K562 (cell line): ENCODE data around the gene WASF3. TPM values are rescaled to one million over a fixed set of nuclear protein-coding genes. Genes with fewer than 3 reads are reported as not detected.

Experiments used
- ATAC-seq: fragments of 200-7000 bp; cut with Tn5 transposase; 3 replicates; pipeline ENCODE4 v1.9.1; 2020; ENCODE audit warnings: moderate library complexity
- BruUV-seq: library from RNA; stranded (reverse); fragments of 400-500 nt; replicated peaks from 2 replicates; lab custom pipeline; 2021; lab: Mats Ljungman, UMichigan
- CTCF ChIA-PET: fragments of 300-600 bp; formaldehyde crosslinking; extraction: SDS; loops from one replicate; lab custom pipeline; 2021; ENCODE audit warnings: low intra/inter-chr PET ratio; lab: Yijun Ruan, JAX
- POLR2A ChIA-PET: fragments of 300-600, 350-650 bp; sonication (Branson Sonifier 250); formaldehyde crosslinking; extraction: SDS; loops from one replicate; lab custom pipeline; 2021; ENCODE audit warnings: antibody characterized with exemption, inconsistent platforms; lab: Yijun Ruan, JAX
- DNase-seq, 4 experiments: peaks; one replicate each; pipeline versions ENCODE4 v3.0.0 to v3.0.0-alpha.2; 2011 to 2018; ENCODE audit warnings: low spot score in 3 of 4, mixed read lengths in 3 of 4; ENCODE audit errors: extremely low read depth in 1 of 4
- FAIRE-seq: peaks from 2 replicates; lab custom pipeline; 2011; peaks lifted over from hg19 to GRCh38; lab: Jason Lieb, UNC
- H2AFZ ChIP-seq: 2 replicates; pipeline ENCODE4 v1.6.0; 2011; ENCODE audit warnings: low read depth, low read length, control low read depth, inconsistent platforms
- H3K27ac ChIP-seq: fragments of 200-600 bp; 3 replicates; pipeline ENCODE4 v1.8.0; 2011; ENCODE audit warnings: low read depth, mild to moderate bottlenecking, control low read depth, inconsistent platforms, low read length, moderate library complexity, mixed read lengths; ENCODE audit errors: extremely low read depth
- H3K27me3 ChIP-seq, 2 experiments: fragments of 300-600 bp in 1 of 2; 2 replicates in 1 of 2; 3 replicates in 1 of 2; pipeline versions ENCODE4 v1.6.0 to v1.8.0; 2011; ENCODE audit warnings: inconsistent platforms in 2 of 2, low read length in 2 of 2, mild to moderate bottlenecking in 1 of 2, mixed read lengths in 1 of 2, moderate library complexity in 1 of 2; ENCODE audit not compliant: control insufficient read depth in 2 of 2, insufficient read depth in 2 of 2
- H3K36me3 ChIP-seq: fragments of 300-600 bp; 3 replicates; pipeline ENCODE4 v1.8.0; 2011; ENCODE audit warnings: mild to moderate bottlenecking, low read length, inconsistent platforms; ENCODE audit not compliant: control insufficient read depth, insufficient read depth
- H3K4me1 ChIP-seq, 2 experiments: fragments of 200-600 bp in 1 of 2; replicated peaks in 1 of 2; 2 replicates in 1 of 2; 3 replicates in 1 of 2; pipeline versions ENCODE4 v1.5.1 to v1.8.0; 2011; ENCODE audit warnings: inconsistent platforms in 2 of 2, low read length in 2 of 2, mild to moderate bottlenecking in 1 of 2, mixed read lengths in 1 of 2, moderate library complexity in 1 of 2; ENCODE audit not compliant: control insufficient read depth in 2 of 2, insufficient read depth in 2 of 2
- H3K4me2 ChIP-seq: 2 replicates; pipeline ENCODE4 v1.6.1; 2011; ENCODE audit warnings: low read length, control low read depth, inconsistent platforms, mixed read lengths; ENCODE audit not compliant: insufficient read depth
- H3K4me3 ChIP-seq: fragments of 200-600 bp; sonication (generic), shearing (Covaris generic); 2 replicates; pipeline ENCODE4 v1.5.1; 2016; ENCODE audit warnings: control low read depth, inconsistent platforms
- H3K79me2 ChIP-seq: fragments of 200-600 bp; 3 replicates; pipeline ENCODE4 v1.8.0; 2011; ENCODE audit warnings: low read length, inconsistent platforms; ENCODE audit not compliant: control insufficient read depth, insufficient read depth
- H3K9ac ChIP-seq, 2 experiments: 2 replicates each; pipeline versions ENCODE4 v1.6.0 to v1.6.1; 2011; ENCODE audit warnings: low read depth in 2 of 2, low read length in 2 of 2, control low read depth in 1 of 2, inconsistent platforms in 1 of 2, mild to moderate bottlenecking in 1 of 2, mixed read lengths in 1 of 2; ENCODE audit not compliant: insufficient read depth in 1 of 2
- H3K9me1 ChIP-seq: one replicate; pipeline ENCODE4 v1.6.0; 2011; ENCODE audit warnings: inconsistent platforms, mild to moderate bottlenecking, low read length, moderate library complexity; ENCODE audit not compliant: control insufficient read depth, insufficient read depth
- H3K9me3 ChIP-seq: replicated peaks from 2 replicates; pipeline ENCODE4 v1.5.1; 2011; ENCODE audit warnings: low read depth, low read length, inconsistent platforms; ENCODE audit not compliant: control insufficient read depth, insufficient read depth
- H4K20me1 ChIP-seq: replicated peaks from 2 replicates; pipeline ENCODE4 v1.6.1; 2011; ENCODE audit warnings: low read length, inconsistent platforms, mixed read lengths; ENCODE audit not compliant: control insufficient read depth, insufficient read depth
- BMI1 ChIP-seq: fragments of 150-350 bp; IDR thresholded peaks from 2 replicates; pipeline ENCODE4 v1.6.1; 2014; ENCODE audit warnings: low read length
- CHCHD3 ChIP-seq: fragments of 250-450 bp; sonication (Bioruptor Pico); IDR thresholded peaks from 2 replicates; pipeline ENCODE4 v2.1.2; 2022; ENCODE audit warnings: mild to moderate bottlenecking
- CREB5 ChIP-seq: fragments of 250-450 bp; sonication (Bioruptor Pico); IDR thresholded peaks from 2 replicates; pipeline ENCODE4 v1.5.0; 2020; ENCODE audit warnings: mild to moderate bottlenecking
- DDX20 ChIP-seq: fragments of 450-650 bp; IDR thresholded peaks from 2 replicates; pipeline ENCODE4 v1.6.1; 2016; ENCODE audit warnings: missing genetic modification characterization, low read depth, mild to moderate bottlenecking, missing compliant biosample characterization, moderate library complexity
- HDAC2 ChIP-seq: fragments of 450-650 bp; IDR thresholded peaks from 2 replicates; pipeline ENCODE4 v1.6.1; 2016; ENCODE audit warnings: mild to moderate bottlenecking
- HINFP ChIP-seq: fragments of 450-650 bp; conservative IDR thresholded peaks from 2 replicates; pipeline ENCODE4 v1.6.1; 2016; ENCODE audit warnings: missing genetic modification characterization, low read depth, mild to moderate bottlenecking, control low read depth, missing compliant biosample characterization
- KAT7 ChIP-seq: sonication (generic); formaldehyde crosslinking; IDR thresholded peaks from 2 replicates; pipeline ENCODE4 v1.8.0; 2022; ENCODE audit warnings: missing genetic modification reagents, mild to moderate bottlenecking, borderline replicate concordance
- KLF13 ChIP-seq: fragments of 450-650 bp; IDR thresholded peaks from 2 replicates; pipeline ENCODE4 v1.6.1; 2016; ENCODE audit warnings: missing genetic modification characterization, low read depth, mild to moderate bottlenecking, missing compliant biosample characterization, moderate library complexity, borderline replicate concordance
- NR1H2 ChIP-seq: sonication (generic); formaldehyde crosslinking; IDR thresholded peaks from 2 replicates; pipeline ENCODE4 v1.4.0; 2020; ENCODE audit warnings: mild to moderate bottlenecking, missing genetic modification reagents
- RBM34 ChIP-seq: fragments of 200-400 bp; formaldehyde crosslinking; IDR thresholded peaks from 2 replicates; pipeline ENCODE4 v1.6.1; 2018; ENCODE audit warnings: low read length, borderline replicate concordance; ENCODE audit not compliant: insufficient read depth
- SREBF2 ChIP-seq: sonication (generic); formaldehyde crosslinking; IDR thresholded peaks from 2 replicates; pipeline ENCODE4 v1.4.0; 2020; ENCODE audit warnings: mild to moderate bottlenecking, missing genetic modification reagents
- ZFX ChIP-seq: sonication (generic); formaldehyde crosslinking; IDR thresholded peaks from 2 replicates; pipeline ENCODE4 v1.8.0; 2022; ENCODE audit warnings: mild to moderate bottlenecking, missing genetic modification reagents, moderate library complexity
- ZNF197 ChIP-seq: fragments of 200-800 bp; sonication (Bioruptor generic); IDR thresholded peaks from 2 replicates; pipeline ENCODE4 v1.6.1; 2016; ENCODE audit warnings: low read depth, missing genetic modification characterization, missing compliant biosample characterization
- ZNF324 ChIP-seq: fragments of 250-450 bp; sonication (Bioruptor Pico); IDR thresholded peaks from 2 replicates; pipeline ENCODE4 v1.4.0; 2020; ENCODE audit warnings: mild to moderate bottlenecking
- WGBS: fragments of 100-300 bp; shearing (Covaris generic); methylation state at CpG from one replicate; pipeline ENCODE4 v1.1.6; 2016; ENCODE audit warnings: low coverage, mixed read lengths; ENCODE audit not compliant: insufficient coverage; ENCODE audit errors: missing lambda C conversion rate; 5-methylcytosine and 5-hydroxymethylcytosine counted together
- in situ Hi-C: fragments of 300-500 bp; cut with MboI; formaldehyde crosslinking; loops from 4 replicates; pipeline ENCODE4 v1.15.0; 2018; ENCODE audit warnings: inconsistent platforms, mixed read lengths
- intact Hi-C: fragments of 100-400 bp; cut with micrococcal nuclease; formaldehyde crosslinking; loops from 2 replicates; pipeline ENCODE4 v1.14.2; 2022
- polyA plus RNA-seq, 8 experiments: library from polyadenylated mRNA; depleted of rRNA in 4 of 8; stranded (reverse) in 5 of 8; unstranded in 3 of 8; fragments of >200 nt; fragmentation: Nextera tagmentation in 2 of 8; fragmentation: Illumina TruSeq in 1 of 8; extraction: Ambion mirVana in 2 of 8; extraction: Trizol in 1 of 8; gene quantifications; 2 replicates each; pipeline versions ENCODE4 v1.2.1 to v1.2.3, GENCODE V29; 2011 to 2014; ENCODE audit warnings: inconsistent platforms in 1 of 8, missing spikeins in 1 of 8
- total RNA-seq, 7 experiments: library from RNA; depleted of rRNA in 6 of 7; stranded (reverse); fragments of >200 nt in 6 of 7; fragmentation: Illumina TruSeq in 2 of 7; extraction: Trizol in 2 of 7; gene quantifications; 2 replicates each; pipeline versions ENCODE4 v1.2.1 to v1.2.3, GENCODE V29; 2011 to 2021; ENCODE audit warnings: low replicate concordance in 1 of 7

Gene WASF3
- total and polyA plus RNA-seq, 9 of the 15 experiments (the other 6 are each of a cell fraction or from before 2014, with no cell fraction given), result 0.04 to 0.43 (median 0.11) TPM

GRCh38 chr13:26698392-26699196, 141.1 kb downstream of the WASF3 start (continued):
- TF ChIP-seq SREBF2 (CRISPR knock-in tag), result no peak
- TF ChIP-seq BMI1, result no peak
- TF ChIP-seq DDX20 (tag), result no peak

- no peaks in the 10 kb centered on the region for H3K9me1 ChIP-seq
- TF ChIP-seq RBM34, result no peak
- no peak for TF ChIP-seq KAT7
- no peak for TF ChIP-seq KLF13 (tag)
- TF ChIP-seq HDAC2, result no peak
- no peak for TF ChIP-seq CHCHD3 (CRISPR knock-in tag)
- TF ChIP-seq ZNF197 (CRISPR knock-in tag), result no peak
- no peak for TF ChIP-seq ZFX (CRISPR knock-in tag)
- no peak for TF ChIP-seq CREB5 (CRISPR knock-in tag)
- no peak for TF ChIP-seq HINFP (tag)
- TF ChIP-seq ZNF324 (CRISPR knock-in tag), result no peak
- no peak for TF ChIP-seq NR1H2 (CRISPR knock-in tag)
- H3K9me3 ChIP-seq, result peaks cover 2% of the 10 kb centered on the region
- POLR2A ChIA-PET, result no interaction called here
- DNase-seq, result no peak
- CTCF ChIA-PET, result interaction anchor here (1.1 to 1.3 kb wide), 2 partner anchors 514 to 1125 kb away, joined by 3 to 7 read pairs; no protein-coding TSS in a partner anchor
- no peak for FAIRE-seq
- no TSS peak for BruUV-seq
- 0% methylated on average over 2 of the region's 2 CpGs for WGBS
- no peaks in the 10 kb centered on the region for H3K36me3 ChIP-seq
- H3K79me2 ChIP-seq, result no peaks in the 10 kb centered on the region
- H3K9ac ChIP-seq, result no peak overlapping the region
- no peaks in the 10 kb centered on the region for H4K20me1 ChIP-seq
- ATAC-seq, result no peak
- H2AFZ ChIP-seq, result no peak overlapping the region
- no peak overlapping the region for H3K4me2 ChIP-seq
- H3K27me3 ChIP-seq, result no peaks in the 10 kb centered on the region; a peak in 1 of 5 replicates
- H3K4me1 ChIP-seq, result no peaks in the 10 kb centered on the region
- intact Hi-C loops, result loop anchor here (5.0 kb wide), 1 partner anchor 217 kb away; no protein-coding TSS in a partner anchor
- no peak overlapping the region for H3K4me3 ChIP-seq
- in situ Hi-C loops, result loop anchor here (5.0 kb wide), 1 partner anchor 522 kb away; no protein-coding TSS in a partner anchor
- H3K27ac ChIP-seq, result no peak overlapping the region
Observed at GRCh38 chr13:26699197-26699490, 141.7 kb downstream of the WASF3 start.
